ENCODE data around the gene NAV1.
"Not testable (repeated sequence)": the region's sequence is repeated elsewhere in the genome, so short reads cannot be mapped to it uniquely, and the experiment has no call there.

The NAV1 gene

DNA sequence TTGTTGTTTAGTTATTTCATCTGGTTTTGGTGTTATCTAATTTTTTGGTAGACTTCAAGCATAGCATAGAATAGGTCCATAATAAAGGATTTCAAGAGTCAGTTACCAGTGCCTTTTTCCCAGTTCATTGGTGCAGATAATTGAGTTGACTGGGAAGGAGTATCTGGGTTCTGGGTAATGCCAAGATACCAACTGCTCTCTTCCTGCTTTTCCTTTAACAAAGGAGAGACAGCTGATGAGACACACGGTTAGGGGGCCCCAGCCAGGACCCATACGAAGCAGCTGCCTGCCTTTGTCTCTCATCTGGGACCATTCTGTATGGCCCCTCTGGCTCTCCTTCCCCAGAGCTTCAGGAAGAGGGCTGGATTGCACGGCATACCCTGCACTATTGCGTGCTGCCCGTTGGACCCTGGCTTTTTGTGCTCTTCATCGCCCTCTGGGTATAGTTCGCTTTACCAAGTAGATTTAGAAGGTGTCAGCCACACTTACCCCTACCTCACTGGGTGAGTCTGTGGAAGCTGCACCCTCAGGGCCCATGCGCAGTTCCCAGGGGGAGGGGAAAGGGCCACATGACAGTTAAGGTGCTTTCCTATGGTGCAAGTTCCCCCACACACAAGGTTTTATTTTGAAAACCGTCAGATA, 7.0 kb downstream of the NAV1 start:
- no peak for DNase-seq (ENCODE audit: low read depth in 2 of 2, low spot score in 1 of 2)

DNA sequence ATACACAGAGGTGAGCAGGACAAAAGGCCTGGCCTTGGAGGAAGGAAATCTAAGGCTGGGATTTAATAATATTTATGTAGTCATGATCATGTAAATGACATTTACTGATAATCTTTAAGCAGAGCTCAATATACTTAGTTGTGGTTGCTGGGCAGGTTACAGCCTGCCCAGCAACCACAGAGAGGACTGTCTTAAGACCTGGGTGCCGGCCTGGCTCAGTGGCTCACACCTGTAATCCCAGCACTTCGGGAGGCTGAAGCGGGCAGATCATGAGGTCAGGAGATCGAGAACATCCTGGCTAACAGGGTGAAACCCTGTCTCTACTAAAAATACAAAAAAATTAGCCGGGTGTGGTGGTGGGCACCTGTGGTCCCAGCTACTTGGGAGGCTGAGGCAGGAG, 10.6 kb downstream of the NAV1 start:
- not testable (repeated sequence) for DNase-seq (ENCODE audit: low read depth in 2 of 2, low spot score in 1 of 2)

DNA sequence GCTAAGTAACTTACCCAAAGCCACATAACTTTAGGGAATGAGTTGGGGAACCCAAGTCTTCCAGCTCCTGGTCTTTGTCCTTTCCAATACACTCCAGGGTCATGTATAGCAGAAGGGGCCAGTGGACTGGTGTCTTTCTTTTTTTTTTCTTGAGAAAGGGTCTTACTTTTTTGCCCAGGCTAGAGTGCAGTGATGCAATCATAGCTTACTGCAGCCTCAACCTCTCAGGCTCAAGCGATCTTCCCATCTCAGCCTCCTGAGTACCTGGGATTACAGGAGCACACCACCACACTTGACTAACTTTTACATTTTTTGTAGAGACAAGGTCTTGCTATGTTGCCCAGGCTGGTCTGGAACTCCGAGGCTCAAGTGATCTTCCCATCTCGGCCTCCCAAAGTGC, 12.2 kb downstream of the NAV1 start:
- DNase-seq (ENCODE audit: low read depth in 2 of 2, low spot score in 1 of 2): no peak

DNA sequence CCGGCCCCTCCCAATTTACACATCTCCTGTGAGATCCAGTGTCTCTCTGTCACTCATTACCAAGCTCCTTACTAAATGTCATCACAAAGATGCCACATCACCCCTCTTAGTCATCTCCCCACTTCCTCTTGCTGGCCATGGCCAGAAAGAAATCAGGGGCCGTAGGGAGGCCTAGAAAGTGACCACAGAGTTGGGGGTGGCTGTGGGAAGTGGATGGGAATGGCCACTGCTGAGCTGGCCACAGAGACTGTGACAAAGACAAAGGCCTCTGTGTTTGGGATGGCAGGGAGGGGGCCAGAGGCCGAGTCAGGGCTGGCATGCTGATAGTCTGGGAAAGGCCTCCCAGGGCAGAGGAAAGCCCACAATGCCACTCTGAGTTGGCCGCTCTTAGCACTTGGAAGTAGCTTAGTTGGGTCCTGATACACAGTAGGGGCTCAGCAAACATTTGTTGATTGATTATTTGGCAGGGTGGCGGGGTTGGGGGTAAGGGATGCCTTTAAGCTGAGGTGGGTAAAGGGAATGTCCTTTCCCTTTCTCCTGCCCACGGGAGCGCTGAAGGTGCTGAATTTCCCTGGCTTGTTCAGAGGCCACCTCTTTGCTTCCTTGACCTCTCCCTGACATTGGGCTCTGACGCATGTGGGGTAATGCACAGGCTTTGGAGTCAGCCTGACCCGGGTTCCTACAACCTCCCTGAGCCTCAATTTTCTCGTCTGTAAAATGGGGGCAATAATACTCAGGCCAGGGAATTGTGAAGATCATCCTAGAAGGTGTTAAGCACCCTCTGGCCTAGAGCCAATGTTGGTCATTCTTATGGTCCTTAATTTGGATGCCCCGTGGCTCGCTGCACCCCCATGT, 13.2 kb downstream of the NAV1 start:
- DNase-seq (ENCODE audit: low read depth in 2 of 2, low spot score in 1 of 2): no peak

DNA sequence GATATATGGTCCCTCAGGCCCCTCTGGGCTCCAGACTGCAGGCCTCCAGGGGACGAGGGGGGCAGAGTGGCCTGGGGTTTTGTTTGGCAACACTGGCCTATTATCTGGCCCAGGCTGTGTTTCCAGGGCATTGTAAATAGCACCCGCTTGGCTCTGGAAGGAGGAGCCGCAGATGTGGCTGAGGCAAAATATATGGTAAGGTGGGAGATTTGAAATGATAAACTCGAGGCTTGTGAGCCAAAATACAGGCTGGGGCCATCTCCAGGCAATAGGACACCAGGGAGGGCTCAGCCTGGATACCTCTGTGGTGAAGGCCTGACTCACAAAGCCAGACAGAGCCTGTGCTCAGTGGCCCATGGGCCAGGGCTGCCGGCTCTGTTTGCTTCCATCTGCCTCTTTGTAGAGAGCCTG, 14.0 kb downstream of the NAV1 start:
- no peak for DNase-seq (ENCODE audit: low read depth in 2 of 2, low spot score in 1 of 2)

DNA sequence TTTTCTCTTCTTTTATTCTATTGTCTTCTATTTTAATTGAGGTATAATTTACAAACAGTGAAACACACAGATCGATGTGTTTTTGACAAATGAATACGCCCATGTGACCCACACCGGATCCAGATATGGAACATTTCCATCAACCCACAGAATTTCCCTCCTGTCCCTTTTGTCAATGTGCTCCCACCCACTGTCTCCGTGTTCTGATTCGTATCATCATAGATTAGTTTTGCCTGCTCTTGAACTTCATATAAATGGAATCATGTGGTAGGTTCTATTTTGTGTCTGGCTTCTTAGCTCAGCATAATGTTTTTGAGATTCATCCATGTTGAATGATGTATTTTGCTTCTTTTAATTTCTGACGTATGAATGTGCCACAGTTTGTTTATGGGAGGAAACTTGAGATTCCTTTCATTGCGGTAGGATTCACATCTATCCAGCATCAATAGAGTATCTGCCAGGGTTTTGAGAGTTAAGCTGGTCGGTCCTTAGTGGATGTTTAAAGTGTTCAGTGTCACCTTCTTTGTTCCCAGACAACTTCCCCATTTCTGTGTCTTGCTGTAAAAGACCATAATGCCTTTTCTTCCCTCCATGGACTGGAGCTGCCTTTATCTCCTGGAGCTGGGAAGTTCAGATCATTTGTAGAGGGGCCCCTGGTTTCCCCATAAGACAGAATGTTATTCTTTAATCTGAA, 14.7 kb downstream of the NAV1 start:
- DNase-seq (ENCODE audit: low read depth in 2 of 2, low spot score in 1 of 2): no peak

DNA sequence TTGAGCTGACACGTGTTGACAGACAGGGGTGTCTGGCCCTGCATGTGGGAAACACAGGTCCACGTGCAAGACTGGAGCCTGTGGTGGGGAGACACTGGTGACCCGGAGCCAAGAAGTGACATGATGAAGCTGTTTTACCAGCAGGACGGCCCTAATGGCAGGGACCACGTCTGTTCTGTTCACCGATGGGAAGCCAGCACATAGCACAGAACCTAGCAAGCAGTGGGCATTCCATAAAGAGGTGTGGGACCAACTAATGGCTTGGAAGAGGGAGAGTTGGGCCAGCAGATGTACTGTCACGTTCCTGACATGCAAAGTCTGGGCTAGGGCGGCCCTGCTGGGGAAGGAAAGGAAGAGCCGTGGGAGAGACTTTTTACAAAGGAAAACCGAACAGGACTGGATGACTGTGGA, 15.3 kb downstream of the NAV1 start:
- DNase-seq (ENCODE audit: low read depth in 2 of 2, low spot score in 1 of 2): no peak

DNA sequence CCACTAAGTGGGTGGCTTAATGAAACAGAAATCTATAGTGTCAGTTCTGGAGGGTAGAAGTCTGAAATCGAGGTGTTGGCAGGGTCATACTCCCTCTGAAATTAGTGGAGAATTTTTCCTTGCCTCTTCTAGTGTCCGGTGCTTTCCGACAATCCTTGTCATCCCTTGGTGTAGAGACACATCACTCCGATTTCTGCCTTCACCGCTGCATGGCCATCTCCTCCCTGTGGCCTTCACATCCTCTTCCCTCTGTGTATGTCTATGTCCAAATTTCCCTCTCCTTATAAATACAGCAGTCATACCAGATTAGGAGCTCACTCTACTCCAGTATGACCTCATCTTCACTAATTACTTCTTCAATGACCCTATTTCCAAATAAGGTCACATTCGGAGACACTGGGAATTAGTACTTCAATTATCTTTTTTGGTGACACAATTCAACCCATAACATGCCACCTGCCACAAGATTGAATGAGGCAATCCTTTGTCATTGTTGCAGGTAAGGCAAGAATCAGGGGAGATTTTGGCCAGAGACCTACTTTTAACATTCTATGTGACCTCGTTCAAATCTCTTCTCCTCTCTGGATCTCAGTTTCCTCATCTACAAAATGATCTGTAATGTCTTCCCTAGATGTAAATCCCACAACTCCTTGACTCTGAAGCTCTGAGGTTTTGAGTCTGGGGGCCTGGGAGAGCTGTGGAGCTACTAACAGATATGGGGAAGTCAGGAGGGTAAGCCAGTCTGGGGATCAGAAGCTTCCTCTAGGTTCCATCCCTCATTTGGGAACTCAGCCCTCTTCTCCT, 16.1 kb downstream of the NAV1 start:
- DNase-seq (ENCODE audit: low read depth in 2 of 2, low spot score in 1 of 2): no peak

DNA sequence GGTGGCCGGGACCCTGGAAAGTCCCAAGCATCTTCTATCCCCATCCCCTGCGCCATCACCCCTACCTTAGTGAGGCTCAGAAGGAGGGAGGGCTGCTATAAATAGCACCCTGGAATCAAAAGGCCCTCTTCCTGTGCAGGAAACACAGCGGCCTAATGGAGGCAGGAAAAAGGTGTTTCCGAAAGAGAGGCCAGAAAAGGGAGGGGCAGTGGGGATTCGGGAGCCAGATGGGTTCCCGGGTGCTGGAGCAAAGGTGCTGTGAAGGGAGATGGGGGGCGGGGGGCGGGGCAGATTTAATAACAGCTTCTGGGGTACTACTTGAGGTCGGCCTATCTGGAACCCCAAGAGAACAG, 16.6 kb downstream of the NAV1 start:
- DNase-seq (ENCODE audit: low read depth in 2 of 2, low spot score in 1 of 2): no peak

DNA sequence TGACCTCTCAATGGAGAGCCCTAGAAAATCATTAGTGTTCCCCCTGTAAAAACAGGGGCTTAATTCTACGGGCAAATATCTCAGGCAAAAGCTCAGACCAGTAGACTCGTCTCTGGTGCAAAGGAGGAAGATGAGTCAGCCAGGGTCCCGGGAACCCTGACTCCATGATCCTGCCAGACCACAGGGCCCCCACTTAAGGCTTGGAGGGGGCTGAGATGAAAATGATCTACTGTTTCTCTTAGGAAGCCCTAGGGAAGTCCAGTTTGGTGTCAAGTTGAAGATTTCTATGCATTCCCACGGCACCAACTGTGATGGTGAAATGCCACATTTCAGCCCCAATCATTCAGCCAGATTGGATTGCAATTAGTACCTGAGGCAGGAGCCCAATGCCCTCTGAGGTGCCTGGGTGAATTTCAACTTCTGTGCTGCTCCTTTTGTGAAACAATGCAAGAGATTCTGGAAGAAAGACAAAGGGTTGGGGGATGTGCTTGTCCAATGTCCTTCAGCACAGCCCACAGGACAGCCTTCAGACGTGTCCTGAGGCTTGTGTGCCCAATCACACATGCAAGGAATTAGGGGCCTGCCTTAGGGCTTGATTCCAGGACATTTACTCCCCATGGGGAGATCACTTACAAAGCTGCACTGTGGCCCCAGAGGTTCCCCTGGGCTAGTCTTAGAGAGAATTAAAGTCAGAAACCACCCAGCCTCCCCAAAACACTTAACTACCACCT, 18.1 kb downstream of the NAV1 start:
- no peak for DNase-seq (ENCODE audit: low read depth in 2 of 2, low spot score in 1 of 2)

DNA sequence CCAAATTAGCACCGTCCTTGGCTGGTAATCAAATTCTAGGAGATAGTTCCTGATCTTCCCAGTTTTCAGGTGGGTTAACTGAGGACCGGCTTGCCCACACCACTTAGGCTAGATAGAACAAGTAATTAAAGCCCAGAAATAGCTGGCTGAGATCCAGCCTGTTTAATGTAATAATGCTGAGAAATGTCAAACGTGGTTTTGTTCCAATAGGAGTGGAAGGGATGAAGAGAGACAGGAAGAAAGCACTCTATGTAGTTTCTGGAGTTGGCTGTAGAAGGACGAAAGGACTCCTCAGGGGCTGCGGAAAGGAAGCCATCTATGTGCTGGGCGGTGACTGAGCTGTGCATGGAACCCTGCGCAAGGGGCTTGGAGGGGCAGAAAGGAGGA, 18.6 kb downstream of the NAV1 start:
- DNase-seq (ENCODE audit: low read depth in 2 of 2, low spot score in 1 of 2): no peak

DNA sequence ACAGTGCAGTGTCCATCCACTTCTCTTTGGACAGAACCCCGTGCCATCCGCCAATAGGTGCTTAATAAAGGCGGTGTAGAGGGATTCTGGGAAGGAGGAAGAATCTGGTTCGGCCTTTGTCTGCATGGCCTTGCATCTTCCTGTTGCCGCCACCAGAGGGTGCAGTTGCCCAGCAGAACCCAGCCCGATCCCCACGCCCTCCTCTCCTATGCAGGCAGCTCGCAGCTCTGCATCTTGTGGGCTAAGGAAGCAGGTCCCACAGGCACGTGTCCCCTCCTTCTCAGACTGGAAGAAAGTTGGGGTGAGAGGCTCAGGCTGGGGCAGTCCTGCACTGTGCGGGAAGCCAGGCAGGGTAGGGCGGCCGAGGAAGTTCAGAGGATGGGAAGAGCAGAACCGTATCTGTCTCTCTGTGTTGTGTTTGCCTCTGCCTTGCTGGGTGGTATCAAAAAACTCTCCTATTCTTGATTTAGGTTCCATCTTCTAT, 20.8 kb downstream of the NAV1 start:
- peak; percentile 29 to 43 for DNase-seq (ENCODE audit: low read depth in 2 of 2, low spot score in 1 of 2)

DNA sequence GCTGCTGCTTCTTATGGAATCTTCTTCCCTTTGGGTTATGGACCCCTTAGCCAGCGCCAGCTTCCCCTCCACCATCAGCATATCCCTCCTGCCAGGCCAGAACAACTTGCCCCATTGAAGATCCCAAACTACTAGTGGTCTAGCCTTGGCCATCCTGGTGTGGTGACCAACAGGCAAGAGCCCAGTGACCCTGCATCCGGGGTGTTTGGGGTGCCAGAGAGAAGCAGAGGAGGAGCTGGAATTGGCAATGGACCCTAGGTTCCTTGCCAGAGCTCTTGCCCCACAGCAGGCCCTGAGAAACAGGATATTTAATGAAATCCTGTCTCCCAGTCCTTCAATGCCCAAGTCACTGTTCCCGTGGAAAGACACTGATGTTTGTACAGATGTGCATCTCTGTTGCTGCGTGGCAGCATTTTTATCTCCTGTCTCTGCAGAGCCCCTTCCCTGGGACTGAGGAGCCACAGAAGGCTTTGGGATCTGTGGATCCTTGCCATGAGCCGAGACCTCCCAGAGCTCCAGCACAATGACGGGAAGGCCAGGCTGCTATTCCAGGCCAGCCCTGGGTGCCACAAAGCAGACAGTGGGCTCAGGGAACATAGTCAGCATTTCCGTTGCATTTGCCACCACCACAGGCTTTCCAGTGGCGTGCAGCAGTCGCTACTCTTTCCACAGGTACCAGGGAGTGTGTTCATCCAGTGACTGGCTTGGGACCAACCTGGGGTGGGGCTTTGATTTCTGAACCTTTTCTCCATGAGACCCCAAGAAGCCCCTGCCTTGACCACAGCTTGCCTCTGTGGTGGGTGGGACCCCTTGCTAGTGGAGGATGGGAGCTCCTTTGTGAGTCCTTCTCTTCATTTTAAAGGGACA, 21.6 kb downstream of the NAV1 start:
- DNase-seq (ENCODE audit: low read depth in 2 of 2, low spot score in 1 of 2): no peak

DNA sequence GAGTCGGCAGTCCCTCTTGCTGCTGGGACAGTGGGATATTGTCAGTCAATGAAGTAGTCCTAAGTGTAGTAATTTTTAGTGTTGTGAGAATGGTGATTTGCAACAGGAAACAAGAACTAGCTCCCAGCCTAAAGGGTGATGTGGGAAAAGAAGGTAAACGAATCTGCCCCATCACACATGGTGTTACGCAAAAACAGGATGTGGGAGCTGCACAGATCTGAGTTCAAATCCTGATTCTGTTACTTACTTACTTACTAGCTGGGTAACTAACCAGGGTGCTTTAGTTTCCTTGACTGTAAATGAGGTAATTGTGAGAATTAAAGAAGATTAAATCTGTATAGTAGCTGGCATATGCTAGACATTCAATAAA, 22.3 kb downstream of the NAV1 start:
- no peak for DNase-seq (ENCODE audit: low read depth in 2 of 2, low spot score in 1 of 2)

DNA sequence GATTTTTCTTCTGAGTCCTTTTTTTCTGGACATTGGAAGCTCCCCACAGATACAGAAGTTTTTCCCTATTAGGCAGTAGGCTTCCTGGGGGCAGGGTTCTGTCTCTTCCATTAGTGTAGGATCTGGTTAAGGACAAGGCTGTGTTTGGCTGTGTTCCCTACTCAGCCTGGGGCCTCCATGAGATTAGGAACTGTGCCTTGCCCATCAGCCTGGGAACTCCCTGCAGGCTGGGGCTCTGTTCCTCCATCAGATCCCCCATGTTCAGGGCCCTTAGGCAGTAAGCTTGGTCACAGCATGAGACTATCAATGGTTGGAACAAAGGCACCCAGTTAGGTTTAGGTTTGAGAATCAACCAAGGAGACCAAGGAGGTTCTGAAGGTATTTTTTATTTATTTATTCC, 22.7 kb downstream of the NAV1 start:
- no peak for DNase-seq (ENCODE audit: low read depth in 2 of 2, low spot score in 1 of 2)

DNA sequence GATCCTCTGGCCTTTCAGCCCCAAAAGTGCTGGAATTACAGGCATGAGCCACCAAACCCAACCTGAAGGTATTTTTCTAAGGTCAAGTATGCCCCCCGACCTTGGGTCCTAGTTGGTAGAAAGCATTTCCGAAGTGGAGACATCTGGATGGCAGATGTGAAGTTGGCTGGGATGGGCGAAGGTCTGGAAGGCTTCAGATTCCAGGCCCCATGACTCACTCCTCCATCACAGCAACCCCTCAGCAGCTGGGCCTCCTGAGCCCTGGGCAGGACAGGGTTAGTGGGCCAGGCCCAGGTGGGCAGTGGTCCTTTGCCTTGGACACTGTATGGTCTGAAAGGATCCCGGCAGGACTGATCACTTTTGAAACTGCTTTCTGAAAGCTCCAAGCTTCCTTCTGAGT, 23.3 kb downstream of the NAV1 start:
- no peak for DNase-seq (ENCODE audit: low read depth in 2 of 2, low spot score in 1 of 2)

DNA sequence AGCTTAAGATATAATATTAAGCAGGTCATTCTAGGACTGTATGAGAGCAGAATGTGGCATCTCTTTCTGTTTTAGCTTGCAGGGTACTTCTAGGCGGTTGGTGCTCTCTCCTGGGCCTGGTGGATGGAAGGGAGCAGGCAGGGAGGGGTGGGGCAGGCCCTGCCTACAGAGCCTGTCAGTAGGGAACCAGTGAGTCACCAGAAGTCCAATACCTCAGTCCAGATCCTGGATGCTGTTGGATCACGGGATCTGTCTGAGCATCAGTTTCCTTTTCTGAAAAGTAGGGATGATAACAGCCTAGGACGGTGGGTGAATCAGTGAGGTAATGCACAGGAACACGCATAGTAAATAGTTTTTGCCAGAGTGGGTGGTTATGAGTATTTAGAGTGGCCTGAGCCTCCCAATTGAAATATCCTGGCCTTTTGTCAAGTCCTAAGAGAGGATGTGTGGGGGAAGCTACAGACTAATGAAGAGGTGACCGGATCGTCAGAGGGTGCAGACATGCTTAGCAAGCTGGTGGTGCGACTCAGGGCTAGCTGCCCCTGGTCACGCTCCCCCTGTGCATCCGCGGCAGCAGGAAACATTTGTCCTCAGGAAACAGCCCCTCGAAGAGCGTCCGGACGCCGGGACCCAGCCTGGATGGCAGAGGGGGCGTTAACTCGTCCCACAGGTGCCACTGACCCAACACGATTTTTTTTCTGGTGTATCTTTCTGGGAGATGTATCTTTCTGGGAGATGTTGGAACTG, 23.9 kb downstream of the NAV1 start:
- no peak for DNase-seq (ENCODE audit: low read depth in 2 of 2, low spot score in 1 of 2)

DNA sequence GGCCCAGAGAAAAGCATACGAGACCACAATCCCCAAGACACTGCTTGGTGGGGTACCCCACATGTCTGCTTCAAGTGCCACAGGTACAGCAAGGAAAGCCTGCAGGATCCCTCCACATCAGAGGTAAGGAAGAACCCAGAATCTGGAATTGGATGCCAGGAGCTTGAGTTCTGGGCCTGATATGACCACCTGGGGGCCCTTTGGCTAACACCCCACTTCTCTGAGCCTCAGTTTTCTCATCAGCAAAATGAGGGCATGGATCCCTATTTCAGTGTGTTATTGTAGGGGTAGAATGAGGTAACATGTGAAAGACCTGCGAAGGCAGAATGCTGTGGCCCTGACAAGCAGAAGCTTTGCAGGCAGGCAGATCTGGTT, 24.5 kb downstream of the NAV1 start:
- no peak for DNase-seq (ENCODE audit: low read depth in 2 of 2, low spot score in 1 of 2)

DNA sequence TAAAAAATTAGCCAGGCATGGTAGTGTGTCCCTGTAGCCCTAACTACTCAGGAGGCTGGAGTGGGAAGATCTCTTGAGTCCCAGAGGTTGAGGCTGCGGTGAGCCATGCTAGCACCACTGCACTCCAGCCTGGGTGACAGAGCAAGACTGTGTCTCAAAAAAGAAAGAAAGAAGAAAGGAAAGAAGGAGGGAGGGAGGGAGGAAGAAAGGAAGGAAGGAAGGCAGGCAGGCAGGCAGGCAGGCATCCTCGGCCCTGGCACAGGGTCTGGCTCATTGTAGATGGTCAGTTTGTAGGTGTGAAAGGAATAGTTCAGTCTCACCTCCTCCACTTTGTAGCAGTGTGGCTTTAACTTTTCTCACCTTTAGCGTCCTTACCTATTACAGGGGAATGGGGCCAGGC, 25.0 kb downstream of the NAV1 start:
- DNase-seq (ENCODE audit: low read depth in 2 of 2, low spot score in 1 of 2): no peak
